OCI-LY7 (cell line): ENCODE results near the gene KPNA1.

Experiments
- CTCF ChIP-seq: fragments of 200-600 bp; sonication (generic); conservative IDR thresholded peaks from 2 replicates; pipeline ENCODE4 v1.5.1; 2014; ENCODE audit warnings: mild to moderate bottlenecking, antibody characterized with exemption, low read length, moderate library complexity, mixed read lengths
- EZH2phosphoT487 ChIP-seq: fragments of 200-600 bp; sonication (generic); IDR thresholded peaks from 2 replicates; pipeline ENCODE4 v1.6.1; 2018; ENCODE audit warnings: low read depth, borderline replicate concordance, mild to moderate bottlenecking, mixed run types, antibody characterized with exemption, low read length, moderate library complexity, mixed read lengths

- TF ChIP-seq CTCF: no peak
- TF ChIP-seq EZH2phosphoT487: no peak
These were observed 105.3 kb downstream of the KPNA1 start for GRCh38 chr3:122409446-122409845.
